Bronchial epithelial cell (primary cell): ENCODE results near the gene LAMA2. TPM values are rescaled to one million over a fixed set of nuclear protein-coding genes. Genes with fewer than 3 reads are reported as not detected.

Experiments used
- DNase-seq: peaks from one replicate; pipeline ENCODE4 v3.0.0-alpha.2; 2010; ENCODE audit warnings: low read depth
- FAIRE-seq: peaks from 2 replicates; lab custom pipeline; 2011; peaks lifted over from hg19 to GRCh38; lab: Jason Lieb, UNC
- H3K27me3 ChIP-seq: 2 replicates; pipeline ENCODE4 v1.5.1; 2011; ENCODE audit warnings: low read length; ENCODE audit not compliant: control insufficient read depth, insufficient read depth
- H3K36me3 ChIP-seq: 2 replicates; pipeline ENCODE4 v1.5.1; 2011; ENCODE audit warnings: low read length; ENCODE audit not compliant: control insufficient read depth, insufficient read depth
- H3K4me3 ChIP-seq: 2 replicates; pipeline ENCODE4 v1.5.1; 2011; ENCODE audit warnings: mild to moderate bottlenecking, low read depth, low read length, control low read depth
- CTCF ChIP-seq: IDR thresholded peaks from 2 replicates; pipeline ENCODE4 v1.5.1; 2011; ENCODE audit warnings: mild to moderate bottlenecking, moderate library complexity, low read length, control low read depth, inconsistent platforms; ENCODE audit not compliant: insufficient read depth, severe bottlenecking
- total RNA-seq: library from RNA; depleted of rRNA; stranded (reverse); fragments of >200 nt; gene quantifications from 2 replicates; pipeline ENCODE4 v1.2.1, GENCODE V29; 2014

LAMA2 gene
- total RNA-seq, 1 donor from 2014 or later, result 2.6 TPM

- TF ChIP-seq CTCF, result no peak
- no peaks in the 10 kb centered on the region for H3K36me3 ChIP-seq
- H3K27me3 ChIP-seq, result no peaks in the 10 kb centered on the region
- no peak overlapping the region for H3K4me3 ChIP-seq
- DNase-seq (no peak), FAIRE-seq (no peak)
Measured at GRCh38 chr6:129448965-129449364, 566.0 kb downstream of the LAMA2 start.

GRCh38 chr6:129451187-129451586 is 568.2 kb downstream of the LAMA2 start:
- H3K4me3 ChIP-seq, result no peak overlapping the region
- peak; percentile 2 for DNase-seq
- FAIRE-seq, result no peak
- no peak for TF ChIP-seq CTCF
- no peaks in the 10 kb centered on the region for H3K36me3 ChIP-seq
- no peaks in the 10 kb centered on the region for H3K27me3 ChIP-seq

GRCh38 chr6:129453073-129453472 is 570.1 kb downstream of the LAMA2 start:
- Histone ChIP-seq H3K27me3 (no peaks in the 10 kb centered on the region), H3K36me3 (no peaks in the 10 kb centered on the region), H3K4me3 (no peak overlapping the region)
- no peak for DNase-seq
- no peak for TF ChIP-seq CTCF
- FAIRE-seq, result no peak

- H3K36me3 ChIP-seq, result no peaks in the 10 kb centered on the region
- no peak for TF ChIP-seq CTCF
- DNase-seq, result no peak
- FAIRE-seq, result no peak
- H3K4me3 ChIP-seq, result no peak overlapping the region
- H3K27me3 ChIP-seq, result no peaks in the 10 kb centered on the region
Measured at GRCh38 chr6:129454488-129454887, 571.5 kb downstream of the LAMA2 start.

GRCh38 chr6:129455126-129455769 is 572.3 kb downstream of the LAMA2 start:
- Histone ChIP-seq H3K4me3 (no peak overlapping the region), H3K36me3 (no peaks in the 10 kb centered on the region), H3K27me3 (no peaks in the 10 kb centered on the region)
- no peak for TF ChIP-seq CTCF
- DNase-seq (no peak), FAIRE-seq (no peak)

- FAIRE-seq (no peak), DNase-seq (no peak)
- H3K27me3 ChIP-seq, result no peaks in the 10 kb centered on the region
- no peak for TF ChIP-seq CTCF
- H3K4me3 ChIP-seq, result no peak overlapping the region
- H3K36me3 ChIP-seq, result no peaks in the 10 kb centered on the region
Measured at GRCh38 chr6:129460221-129460620, 577.3 kb downstream of the LAMA2 start.
